ENCODE results near the gene USP10. TPM values are rescaled to one million over a fixed set of nuclear protein-coding genes. Genes with fewer than 3 reads are reported as not detected.
A peak's percentile ranks its signal among the peaks of the same experiment; 100 is the strongest.

Gene USP10
- total RNA-seq, 1 experiment from 2014 or later: 203 TPM

- Histone ChIP-seq H3K79me2 (ENCODE audit: insufficient read depth, low read length) (peaks cover 30% of the 10 kb centered on the region; the same call in 1 of the 2 replicates), H3K79me1 (ENCODE audit: insufficient read depth, low read depth, low read length, poor library complexity, severe bottlenecking) (peaks cover 8% of the 10 kb centered on the region), H3K18ac (ENCODE audit: insufficient read length, low read depth, low read length) (no peak overlapping the region), H2BK20ac (ENCODE audit: low read depth, low read length, poor library complexity, severe bottlenecking) (no peak overlapping the region), H4K20me1 (ENCODE audit: control insufficient read depth, insufficient read depth, insufficient read length) (peaks cover 7% of the 10 kb centered on the region), H3K23ac (ENCODE audit: insufficient read length, low read depth, low read length) (no peak overlapping the region), H3K27me3 (ENCODE audit: insufficient read depth, low read length) (no peaks in the 10 kb centered on the region), H3K56ac (ENCODE audit: insufficient read length, low read depth, low read length) (no peak overlapping the region), H2AFZ (ENCODE audit: low read length) (no peak overlapping the region), H3K14ac (ENCODE audit: insufficient read depth, low read length) (no peak overlapping the region; the same call in 1 of the 2 replicates), H2BK12ac (ENCODE audit: insufficient read length, low read depth, low read length) (no peak overlapping the region), H4K8ac (replicated peaks; ENCODE audit: insufficient read length, low read depth, low read length) (no peak overlapping the region), H4K5ac (ENCODE audit: insufficient read length, low read depth, low read length) (no peak overlapping the region), H3K9me3 (ENCODE audit: control insufficient read depth, low read depth, low read length) (no peaks in the 10 kb centered on the region), H3K4ac (ENCODE audit: low read depth, low read length) (no peak overlapping the region), H3K4me1 (ENCODE audit: insufficient read depth, low read length) (peaks cover 2% of the 10 kb centered on the region; the same call in 1 of the 2 replicates), H2BK5ac (ENCODE audit: insufficient read length, low read length) (no peak overlapping the region), H3T11ph (ENCODE audit: low read length) (no peak overlapping the region), H2BK120ac (ENCODE audit: low read depth, low read length, poor library complexity, severe bottlenecking) (no peak overlapping the region), H3K23me2 (ENCODE audit: insufficient read length, low read depth, low read length, poor library complexity, severe bottlenecking) (no peaks in the 10 kb centered on the region), H2AK5ac (ENCODE audit: insufficient read length, low read length) (no peak overlapping the region), H4K91ac (ENCODE audit: insufficient read length, low read depth, low read length) (no peak overlapping the region), H3K9ac (ENCODE audit: extremely low read depth, insufficient read length, low read length) (no peak overlapping the region), H3K4me2 (ENCODE audit: insufficient read depth, insufficient read length, low read length) (no peak overlapping the region), H2BK15ac (ENCODE audit: low read depth, low read length) (no peak overlapping the region), H3K27ac (ENCODE audit: insufficient read length, low read depth, low read length) (no peak overlapping the region)
- H3K4me3 Mint-ChIP-seq: no peak overlapping the region
- H3K9me3 Mint-ChIP-seq: peaks cover 0 to 3% of the 10 kb centered on the region in 2 experiments; a peak in 1 of 5 replicates
- WGBS (ENCODE audit: extremely low coverage, insufficient read length, low lambda C conversion rate): no CpG with 5 or more reads among the region's 4 CpGs
- peak overlapping the region; percentile 13 to 50 (median 25); a peak in 3 of 7 replicates for H3K27ac Mint-ChIP-seq
- no peak for TF ChIP-seq CTCF (conservative IDR thresholded peaks at IDR 0.05)
- DNase-seq: no peak
- no peaks in the 10 kb centered on the region for H3K27me3 Mint-ChIP-seq (ENCODE audit: low read depth)
- peaks cover 8 to 45% (median 25%) of the 10 kb centered on the region in 3 experiments; a peak in 6 of 7 replicates for H3K36me3 Mint-ChIP-seq (ENCODE audit: insufficient read depth in 1 of 3, low read depth in 3 of 3)
- peaks cover 41 to 57% of the 10 kb centered on the region in 2 experiments for H3K4me1 Mint-ChIP-seq
These were observed 41.6 kb downstream of the USP10 start for GRCh38 chr16:84741340-84741830.

Data from H9 (cell line).